Neural progenitor cell (in vitro differentiated cells): ENCODE measurements around the gene ZSCAN9. TPM values are rescaled to one million over a fixed set of nuclear protein-coding genes. Genes with fewer than 3 reads are reported as not detected.
A peak's percentile ranks its signal among the peaks of the same experiment; 100 is the strongest.

ENCODE experiments used
- DNase-seq: peaks from one replicate; pipeline ENCODE4 v3.0.0-alpha.2; 2016; ENCODE audit warnings: low spot score
- H2AFZ ChIP-seq: fragments of 200-600 bp; sonication (generic); replicated peaks from 2 replicates; pipeline ENCODE4 v1.6.1; 2016; ENCODE audit warnings: antibody characterized with exemption
- H3F3A ChIP-seq: fragments of 200-600 bp; sonication (generic); 2 replicates; pipeline ENCODE4 v1.6.1; 2016; ENCODE audit warnings: antibody characterized with exemption, low read depth
- H3K27ac ChIP-seq: fragments of 200-600 bp; sonication (generic); 2 replicates; pipeline ENCODE4 v1.5.1; 2016; ENCODE audit warnings: mild to moderate bottlenecking
- H3K27me3 ChIP-seq: fragments of 200-600 bp; sonication (generic); 2 replicates; pipeline ENCODE4 v1.6.1; 2016; ENCODE audit warnings: mild to moderate bottlenecking, moderate library complexity
- H3K36me3 ChIP-seq: fragments of 200-600 bp; sonication (generic); 2 replicates; pipeline ENCODE4 v1.5.1; 2016
- H3K4me1 ChIP-seq: fragments of 200-600 bp; sonication (generic); 2 replicates; pipeline ENCODE4 v1.6.1; 2016; ENCODE audit warnings: mixed run types
- H3K4me2 ChIP-seq: fragments of 200-600 bp; sonication (generic); 2 replicates; pipeline ENCODE4 v1.6.1; 2016
- H3K4me3 ChIP-seq: fragments of 200-600 bp; sonication (generic); 2 replicates; pipeline ENCODE4 v1.5.1; 2016
- H3K79me2 ChIP-seq: fragments of 200-600 bp; sonication (generic); 2 replicates; pipeline ENCODE4 v1.6.1; 2016; ENCODE audit warnings: low read depth
- H3K9ac ChIP-seq: fragments of 200-600 bp; sonication (generic); 2 replicates; pipeline ENCODE4 v1.6.1; 2016
- H3K9me3 ChIP-seq: fragments of 200-600 bp; sonication (generic); 2 replicates; pipeline ENCODE4 v1.5.1; 2016; ENCODE audit warnings: low read depth
- H4K20me1 ChIP-seq: fragments of 200-600 bp; sonication (generic); 2 replicates; pipeline ENCODE4 v1.6.1; 2016; ENCODE audit warnings: low read depth
- H3K27ac Mint-ChIP-seq: 3 replicates; pipeline ENCODE4 v1.8.0; 2021; ENCODE audit warnings: mixed read lengths
- H3K27me3 Mint-ChIP-seq: 2 replicates; pipeline ENCODE4 v1.8.0; 2022; ENCODE audit warnings: low read depth, mild to moderate bottlenecking, inconsistent platforms, moderate library complexity, mixed read lengths; ENCODE audit not compliant: insufficient read depth
- H3K36me3 Mint-ChIP-seq: 3 replicates; pipeline ENCODE4 v1.8.0; 2021; ENCODE audit warnings: mixed read lengths
- H3K4me1 Mint-ChIP-seq: 3 replicates; pipeline ENCODE4 v1.8.0; 2021; ENCODE audit warnings: mixed read lengths
- H3K4me3 Mint-ChIP-seq: 3 replicates; pipeline ENCODE4 v1.8.0; 2021; ENCODE audit warnings: mild to moderate bottlenecking, moderate library complexity, mixed read lengths
- H3K9me3 Mint-ChIP-seq: 3 replicates; pipeline ENCODE4 v1.8.0; 2020; ENCODE audit warnings: mixed read lengths
- EZH2 ChIP-seq: fragments of 200-600 bp; sonication (generic); IDR thresholded peaks from 2 replicates; pipeline ENCODE4 v1.6.1; 2017; ENCODE audit warnings: antibody characterized with exemption, mild to moderate bottlenecking, moderate library complexity
- EZH2phosphoT487 ChIP-seq: fragments of 200-600 bp; sonication (generic); IDR thresholded peaks from 2 replicates; pipeline ENCODE4 v1.6.1; 2017; ENCODE audit warnings: antibody characterized with exemption
- total RNA-seq: library from RNA; depleted of rRNA; stranded (reverse); fragments of >200 nt; gene quantifications from 2 replicates; pipeline ENCODE4 v1.2.3, GENCODE V29; 2015; ENCODE audit warnings: low replicate concordance
- TF ChIP-seq, protein P1 (sequence below): fragments of 200-600 bp; sonication (generic); IDR thresholded peaks from 2 replicates; pipeline ENCODE4 v1.5.1; 2017; ENCODE audit warnings: antibody characterized with exemption, mild to moderate bottlenecking

Gene ZSCAN9
- total RNA-seq, 1 donor from 2014 or later: 34.6 TPM

DNA sequence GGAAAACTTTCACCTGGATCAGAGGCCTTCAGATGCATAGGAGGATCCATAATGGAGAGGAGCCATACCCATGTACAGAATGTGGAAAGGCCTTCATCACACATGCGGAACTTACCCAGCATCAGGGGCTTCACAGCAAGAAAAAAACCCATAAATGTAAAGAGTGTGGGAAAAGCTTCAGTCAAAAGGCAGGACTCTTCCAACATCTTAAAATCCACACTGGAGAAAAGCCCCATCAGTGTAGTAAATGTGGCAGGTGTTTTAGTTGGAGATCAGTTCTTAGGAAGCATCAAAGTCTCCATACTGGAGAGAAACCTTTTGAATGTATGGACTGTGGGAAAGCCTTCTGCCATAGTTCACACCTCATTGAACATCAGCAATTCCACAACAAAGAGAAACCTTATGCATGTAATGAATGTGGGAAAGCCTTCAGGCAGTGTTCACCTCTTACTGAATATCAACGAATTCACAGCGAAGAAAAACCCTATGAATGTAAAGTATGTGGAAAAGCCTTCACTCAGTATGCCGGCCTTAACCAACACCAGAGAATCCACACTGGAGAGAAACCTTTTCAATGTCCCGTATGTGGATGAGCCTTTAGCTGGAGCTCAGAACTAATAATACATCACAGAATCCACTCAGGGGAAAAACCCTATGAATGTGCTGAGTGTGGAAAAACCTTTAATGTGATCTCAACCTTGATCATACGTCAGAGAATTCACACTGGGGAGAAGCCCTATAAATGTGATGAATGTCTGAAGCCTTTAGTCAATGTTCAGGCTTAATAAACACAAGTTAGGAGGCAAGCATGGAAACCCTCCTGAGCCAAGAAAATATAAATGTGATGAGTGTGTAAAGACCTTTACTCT is 36.7 kb upstream of the ZSCAN9 start:
- H3K9ac ChIP-seq: no peak overlapping the region
- no peaks in the 10 kb centered on the region for H3K4me1 ChIP-seq
- H3K79me2 ChIP-seq: no peaks in the 10 kb centered on the region
- no peaks in the 10 kb centered on the region for H3K27me3 ChIP-seq
- no peaks in the 10 kb centered on the region for H4K20me1 ChIP-seq
- H2AFZ ChIP-seq: no peak overlapping the region
- Mint-ChIP-seq H3K27ac (no peak overlapping the region), H3K27me3 (peaks cover 6% of the 10 kb centered on the region), H3K4me1 (no peaks in the 10 kb centered on the region), H3K9me3 (peaks cover 57% of the 10 kb centered on the region), H3K4me3 (no peak overlapping the region), H3K36me3 (peaks cover 3% of the 10 kb centered on the region)
- H3K9me3 ChIP-seq: peaks cover 13% of the 10 kb centered on the region
- no peak for DNase-seq
- H3K36me3 ChIP-seq: no peaks in the 10 kb centered on the region
- no peak overlapping the region for H3K4me3 ChIP-seq
- no peaks in the 10 kb centered on the region for H3F3A ChIP-seq
- no peak overlapping the region for H3K4me2 ChIP-seq
- H3K27ac ChIP-seq: no peak overlapping the region
- TF ChIP-seq, protein P1, sequence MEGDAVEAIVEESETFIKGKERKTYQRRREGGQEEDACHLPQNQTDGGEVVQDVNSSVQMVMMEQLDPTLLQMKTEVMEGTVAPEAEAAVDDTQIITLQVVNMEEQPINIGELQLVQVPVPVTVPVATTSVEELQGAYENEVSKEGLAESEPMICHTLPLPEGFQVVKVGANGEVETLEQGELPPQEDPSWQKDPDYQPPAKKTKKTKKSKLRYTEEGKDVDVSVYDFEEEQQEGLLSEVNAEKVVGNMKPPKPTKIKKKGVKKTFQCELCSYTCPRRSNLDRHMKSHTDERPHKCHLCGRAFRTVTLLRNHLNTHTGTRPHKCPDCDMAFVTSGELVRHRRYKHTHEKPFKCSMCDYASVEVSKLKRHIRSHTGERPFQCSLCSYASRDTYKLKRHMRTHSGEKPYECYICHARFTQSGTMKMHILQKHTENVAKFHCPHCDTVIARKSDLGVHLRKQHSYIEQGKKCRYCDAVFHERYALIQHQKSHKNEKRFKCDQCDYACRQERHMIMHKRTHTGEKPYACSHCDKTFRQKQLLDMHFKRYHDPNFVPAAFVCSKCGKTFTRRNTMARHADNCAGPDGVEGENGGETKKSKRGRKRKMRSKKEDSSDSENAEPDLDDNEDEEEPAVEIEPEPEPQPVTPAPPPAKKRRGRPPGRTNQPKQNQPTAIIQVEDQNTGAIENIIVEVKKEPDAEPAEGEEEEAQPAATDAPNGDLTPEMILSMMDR: no peak
- TF ChIP-seq EZH2phosphoT487 (no peak), EZH2 (no peak)

DNA sequence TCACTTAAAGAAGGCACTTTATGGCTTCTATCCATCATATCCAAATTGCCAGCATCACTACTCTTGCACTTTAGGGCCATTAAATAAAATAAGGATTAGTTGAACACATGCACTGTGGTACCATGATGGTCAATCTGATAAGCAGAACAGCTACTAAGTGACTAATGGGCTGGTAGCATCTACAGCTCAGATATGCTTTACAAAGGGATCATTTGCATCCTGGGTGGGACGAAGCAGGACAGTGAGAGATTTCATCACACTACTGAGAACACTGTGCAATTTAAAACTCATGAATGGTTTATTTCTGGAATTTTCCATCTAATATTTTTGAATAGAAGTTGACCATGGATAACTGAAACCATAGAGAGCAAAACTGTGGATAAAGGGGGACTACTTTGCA is 25.1 kb upstream of the ZSCAN9 start:
- no peak overlapping the region for H3K27ac Mint-ChIP-seq
- no peak overlapping the region for H3K4me3 Mint-ChIP-seq
- H3K36me3 Mint-ChIP-seq: no peaks in the 10 kb centered on the region
- peaks cover 38% of the 10 kb centered on the region for H3K9me3 Mint-ChIP-seq
- H3K4me1 Mint-ChIP-seq: no peaks in the 10 kb centered on the region
- Histone ChIP-seq H3K4me1 (no peaks in the 10 kb centered on the region), H3K4me3 (no peak overlapping the region), H3K4me2 (no peak overlapping the region), H3K79me2 (no peaks in the 10 kb centered on the region), H2AFZ (no peak overlapping the region), H3K27ac (no peak overlapping the region), H3K36me3 (no peaks in the 10 kb centered on the region), H3K27me3 (peaks cover 73% of the 10 kb centered on the region), H3K9me3 (no peaks in the 10 kb centered on the region), H3K9ac (no peak overlapping the region), H3F3A (no peaks in the 10 kb centered on the region), H4K20me1 (no peaks in the 10 kb centered on the region)
- peaks cover 11% of the 10 kb centered on the region for H3K27me3 Mint-ChIP-seq
- TF ChIP-seq EZH2 (no peak), EZH2phosphoT487 (no peak)
- TF ChIP-seq, protein P1: no peak
- DNase-seq: no peak

DNA sequence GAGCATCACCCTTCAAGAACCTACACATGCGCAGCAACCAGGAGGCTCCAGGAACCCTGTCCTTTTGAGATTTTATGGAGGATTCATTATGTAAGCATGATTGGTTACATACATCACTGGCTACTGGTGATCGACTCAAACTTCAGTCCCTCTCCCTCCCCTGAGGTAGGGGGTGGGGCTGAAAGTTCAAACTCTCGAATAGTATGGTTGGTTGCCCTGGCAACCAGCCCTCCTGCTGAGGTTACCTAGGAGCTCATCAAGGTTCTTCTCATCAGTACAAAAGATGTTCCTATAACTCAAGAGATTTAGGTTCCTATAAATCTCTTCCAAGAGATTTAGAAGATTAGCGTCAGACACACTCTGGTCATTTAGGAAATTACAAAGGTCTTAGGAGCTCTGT is 21.9 kb upstream of the ZSCAN9 start:
- Histone ChIP-seq H3K27me3 (peaks cover 98% of the 10 kb centered on the region), H3K9me3 (no peaks in the 10 kb centered on the region), H3K4me2 (no peak overlapping the region), H3K79me2 (no peaks in the 10 kb centered on the region), H3K9ac (no peak overlapping the region), H3K4me1 (no peaks in the 10 kb centered on the region), H3K36me3 (no peaks in the 10 kb centered on the region), H4K20me1 (no peaks in the 10 kb centered on the region), H3K4me3 (no peak overlapping the region), H3F3A (peaks cover 20% of the 10 kb centered on the region), H2AFZ (no peak overlapping the region), H3K27ac (no peak overlapping the region)
- TF ChIP-seq, protein P1: no peak
- TF ChIP-seq EZH2 (no peak), EZH2phosphoT487 (no peak)
- H3K4me1 Mint-ChIP-seq: peaks cover 9% of the 10 kb centered on the region
- peaks cover 28% of the 10 kb centered on the region for H3K27me3 Mint-ChIP-seq
- no peak overlapping the region for H3K4me3 Mint-ChIP-seq
- no peak overlapping the region for H3K27ac Mint-ChIP-seq
- H3K36me3 Mint-ChIP-seq: no peaks in the 10 kb centered on the region
- peaks cover 26% of the 10 kb centered on the region for H3K9me3 Mint-ChIP-seq
- peak; percentile 43 for DNase-seq
